ENCODE measurements around the gene PPM1E. TPM values are rescaled to one million over a fixed set of nuclear protein-coding genes. Genes with fewer than 3 reads are reported as not detected.

The PPM1E gene
- total RNA-seq, 1 experiment from 2014 or later = 0.09 TPM

DNA sequence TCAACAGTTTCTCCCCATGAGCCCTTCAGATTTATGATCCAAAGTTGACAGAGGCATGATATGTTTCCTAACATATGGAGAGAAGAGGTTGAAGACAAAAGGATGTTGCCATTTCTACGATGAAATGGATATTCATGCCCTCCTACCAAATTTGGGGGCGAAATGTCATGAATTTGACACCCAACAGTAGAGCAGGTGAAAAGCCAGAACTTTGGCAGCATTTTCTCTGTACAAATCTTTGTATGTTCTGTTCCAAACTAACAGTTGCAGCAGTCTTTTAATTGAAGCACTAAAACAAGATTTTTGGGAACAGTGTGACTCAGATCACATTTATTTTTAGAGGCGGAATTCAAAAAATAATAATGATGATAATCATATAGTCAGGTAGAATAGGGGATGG lies 220.9 kb downstream of the PPM1E start:
- CTCF ChIA-PET = no interaction called here
- Mint-ChIP-seq H3K4me3 (ENCODE audit: low read depth, unreplicated experiment) (no peak overlapping the region), H3K4me1 (ENCODE audit: low read depth, unreplicated experiment) (no peaks in the 10 kb centered on the region), H3K27me3 (ENCODE audit: unreplicated experiment) (no peaks in the 10 kb centered on the region), H3K9me3 (ENCODE audit: low read depth, unreplicated experiment) (no peaks in the 10 kb centered on the region), H3K36me3 (ENCODE audit: insufficient read depth, unreplicated experiment) (no peaks in the 10 kb centered on the region), H3K27ac (ENCODE audit: unreplicated experiment) (no peak overlapping the region)
- intact Hi-C loops (cut with micrococcal nuclease; ENCODE audit: unreplicated experiment) = no loop called here
- no peak for DNase-seq
- BruUV-seq (replicated peaks) = no TSS peak
- TF ChIP-seq, protein P1, sequence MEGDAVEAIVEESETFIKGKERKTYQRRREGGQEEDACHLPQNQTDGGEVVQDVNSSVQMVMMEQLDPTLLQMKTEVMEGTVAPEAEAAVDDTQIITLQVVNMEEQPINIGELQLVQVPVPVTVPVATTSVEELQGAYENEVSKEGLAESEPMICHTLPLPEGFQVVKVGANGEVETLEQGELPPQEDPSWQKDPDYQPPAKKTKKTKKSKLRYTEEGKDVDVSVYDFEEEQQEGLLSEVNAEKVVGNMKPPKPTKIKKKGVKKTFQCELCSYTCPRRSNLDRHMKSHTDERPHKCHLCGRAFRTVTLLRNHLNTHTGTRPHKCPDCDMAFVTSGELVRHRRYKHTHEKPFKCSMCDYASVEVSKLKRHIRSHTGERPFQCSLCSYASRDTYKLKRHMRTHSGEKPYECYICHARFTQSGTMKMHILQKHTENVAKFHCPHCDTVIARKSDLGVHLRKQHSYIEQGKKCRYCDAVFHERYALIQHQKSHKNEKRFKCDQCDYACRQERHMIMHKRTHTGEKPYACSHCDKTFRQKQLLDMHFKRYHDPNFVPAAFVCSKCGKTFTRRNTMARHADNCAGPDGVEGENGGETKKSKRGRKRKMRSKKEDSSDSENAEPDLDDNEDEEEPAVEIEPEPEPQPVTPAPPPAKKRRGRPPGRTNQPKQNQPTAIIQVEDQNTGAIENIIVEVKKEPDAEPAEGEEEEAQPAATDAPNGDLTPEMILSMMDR (IDR thresholded peaks at IDR 0.05; ENCODE audit: unreplicated experiment) = no peak

DNA sequence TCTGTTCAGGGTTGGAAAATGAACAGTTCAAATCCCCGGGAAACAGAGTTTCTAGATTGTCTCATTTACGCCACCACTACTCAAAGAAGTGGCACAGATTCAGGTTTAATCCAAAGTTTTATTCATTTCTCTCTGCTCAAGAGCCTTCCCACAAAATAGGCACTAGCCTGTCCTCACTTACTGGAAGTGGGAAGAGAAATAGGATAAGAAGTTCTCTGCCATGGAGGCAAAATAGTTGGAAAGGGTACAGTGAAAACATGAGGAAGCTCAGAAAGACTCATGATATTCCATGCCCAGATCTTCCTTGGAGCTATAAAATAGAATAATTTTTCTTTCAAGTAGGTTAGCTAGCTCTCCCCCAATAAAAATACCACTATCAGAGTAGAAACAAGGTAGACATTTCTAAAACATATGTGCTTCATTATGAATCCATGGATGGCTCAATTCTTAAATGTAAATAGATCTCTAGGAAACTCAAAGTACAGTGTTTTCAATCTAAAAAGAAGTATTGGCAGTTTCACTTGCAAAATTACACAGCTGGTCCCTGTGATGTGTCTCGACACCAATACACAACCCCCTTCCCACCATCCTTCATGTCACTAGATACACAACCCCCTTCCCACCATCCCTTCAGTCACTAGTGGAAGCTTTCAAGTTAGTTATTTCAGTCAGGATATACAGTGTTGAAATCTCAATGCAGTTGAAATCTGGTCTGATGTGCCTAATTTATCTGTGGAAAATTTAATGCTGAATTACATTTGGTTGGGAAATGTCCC lies 225.2 kb downstream of the PPM1E start:
- CTCF ChIA-PET = no interaction called here
- Mint-ChIP-seq H3K4me1 (ENCODE audit: low read depth, unreplicated experiment) (no peaks in the 10 kb centered on the region), H3K4me3 (ENCODE audit: low read depth, unreplicated experiment) (no peak overlapping the region), H3K36me3 (ENCODE audit: insufficient read depth, unreplicated experiment) (no peaks in the 10 kb centered on the region), H3K27me3 (ENCODE audit: unreplicated experiment) (no peaks in the 10 kb centered on the region), H3K9me3 (ENCODE audit: low read depth, unreplicated experiment) (no peaks in the 10 kb centered on the region), H3K27ac (ENCODE audit: unreplicated experiment) (no peak overlapping the region)
- no TSS peak for BruUV-seq (replicated peaks)
- DNase-seq = no peak
- intact Hi-C loops (cut with micrococcal nuclease; ENCODE audit: unreplicated experiment) = no loop called here
- TF ChIP-seq, protein P1 (IDR thresholded peaks at IDR 0.05; ENCODE audit: unreplicated experiment) = no peak

DNA sequence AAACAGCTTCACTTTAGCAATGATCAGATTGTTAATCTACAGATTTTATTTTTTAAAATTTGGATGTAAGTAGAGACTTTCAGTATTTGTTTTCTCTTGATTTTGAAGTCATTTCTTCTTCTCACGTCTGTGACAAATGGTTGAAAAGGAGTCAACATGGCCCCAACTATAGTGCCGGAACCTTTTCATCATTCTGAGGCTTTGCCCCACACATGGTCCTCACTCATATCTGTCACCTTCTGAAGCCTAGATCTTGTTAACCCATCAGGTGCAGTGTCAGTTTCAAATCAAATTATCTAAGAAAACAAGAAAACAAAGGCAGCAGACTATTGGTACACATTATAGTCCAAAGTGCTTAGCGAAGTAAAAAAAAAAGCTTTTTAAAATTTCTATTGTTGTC lies 227.0 kb downstream of the PPM1E start:
- Mint-ChIP-seq H3K9me3 (ENCODE audit: low read depth, unreplicated experiment) (no peaks in the 10 kb centered on the region), H3K27me3 (ENCODE audit: unreplicated experiment) (no peaks in the 10 kb centered on the region), H3K36me3 (ENCODE audit: insufficient read depth, unreplicated experiment) (no peaks in the 10 kb centered on the region), H3K4me3 (ENCODE audit: low read depth, unreplicated experiment) (no peak overlapping the region), H3K4me1 (ENCODE audit: low read depth, unreplicated experiment) (no peaks in the 10 kb centered on the region), H3K27ac (ENCODE audit: unreplicated experiment) (no peak overlapping the region)
- intact Hi-C loops (cut with micrococcal nuclease; ENCODE audit: unreplicated experiment) = no loop called here
- TF ChIP-seq, protein P1 (IDR thresholded peaks at IDR 0.05; ENCODE audit: unreplicated experiment) = no peak
- BruUV-seq (replicated peaks) = no TSS peak
- CTCF ChIA-PET = no interaction called here
- DNase-seq = no peak

DNA sequence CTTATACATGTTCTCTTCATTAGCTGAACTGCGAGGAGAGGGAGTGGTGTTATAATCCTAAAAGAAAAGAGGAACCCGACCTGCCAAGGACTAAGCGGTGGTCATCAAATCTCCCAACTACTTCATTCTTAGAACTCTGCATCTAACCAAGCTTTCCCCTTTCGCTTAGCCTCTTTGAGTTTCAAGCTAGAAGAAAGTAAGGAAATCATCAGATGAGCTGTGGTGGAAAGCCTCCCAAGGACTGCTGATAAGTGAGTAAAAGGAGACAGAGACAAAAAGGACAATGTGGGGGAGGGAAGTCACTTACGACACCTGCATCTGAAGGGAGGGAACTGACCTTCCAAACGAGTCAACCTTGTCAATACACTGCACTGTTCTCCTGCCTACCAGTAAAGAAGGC lies 229.7 kb downstream of the PPM1E start:
- H3K36me3 Mint-ChIP-seq (ENCODE audit: insufficient read depth, unreplicated experiment) = no peaks in the 10 kb centered on the region
- TF ChIP-seq, protein P1 (IDR thresholded peaks at IDR 0.05; ENCODE audit: unreplicated experiment) = no peak
- no peak for DNase-seq
- no peak overlapping the region for H3K27ac Mint-ChIP-seq (ENCODE audit: unreplicated experiment)
- H3K4me1 Mint-ChIP-seq (ENCODE audit: low read depth, unreplicated experiment) = no peaks in the 10 kb centered on the region
- no peaks in the 10 kb centered on the region for H3K27me3 Mint-ChIP-seq (ENCODE audit: unreplicated experiment)
- no TSS peak for BruUV-seq (replicated peaks)
- CTCF ChIA-PET = no interaction called here
- H3K9me3 Mint-ChIP-seq (ENCODE audit: low read depth, unreplicated experiment) = no peaks in the 10 kb centered on the region
- no peak overlapping the region for H3K4me3 Mint-ChIP-seq (ENCODE audit: low read depth, unreplicated experiment)
- intact Hi-C loops (cut with micrococcal nuclease; ENCODE audit: unreplicated experiment) = no loop called here
